Measurements from ENCODE around the gene PALMD.

Gene PALMD

GRCh38 chr1:99704356-99704816, 58.5 kb downstream of the PALMD start:
- DNase-seq (ENCODE audit: low read depth): no peak
- TF ChIP-seq CTCF (conservative IDR thresholded peaks at IDR 0.05; ENCODE audit: low read depth, low read length): no peak
- H3K4me3 ChIP-seq (ENCODE audit: low read length): no peak overlapping the region

- no peak for DNase-seq (ENCODE audit: low read depth)
- TF ChIP-seq CTCF (conservative IDR thresholded peaks at IDR 0.05; ENCODE audit: low read depth, low read length): no peak
- no peak overlapping the region for H3K4me3 ChIP-seq (ENCODE audit: low read length)
Observed at GRCh38 chr1:99705385-99705784, 59.5 kb downstream of the PALMD start.

GRCh38 chr1:99707535-99708142, 61.7 kb downstream of the PALMD start:
- DNase-seq (ENCODE audit: low read depth): no peak
- no peak overlapping the region for H3K4me3 ChIP-seq (ENCODE audit: low read length)
- peak; percentile 83 for TF ChIP-seq CTCF (conservative IDR thresholded peaks at IDR 0.05; ENCODE audit: low read depth, low read length)

- no peak overlapping the region for H3K4me3 ChIP-seq (ENCODE audit: low read length)
- TF ChIP-seq CTCF (conservative IDR thresholded peaks at IDR 0.05; ENCODE audit: low read depth, low read length): no peak
- no peak for DNase-seq (ENCODE audit: low read depth)
Observed at GRCh38 chr1:99710994-99711393, 65.1 kb downstream of the PALMD start.

- no peak overlapping the region for H3K4me3 ChIP-seq (ENCODE audit: low read length)
- TF ChIP-seq CTCF (conservative IDR thresholded peaks at IDR 0.05; ENCODE audit: low read depth, low read length): no peak
- no peak for DNase-seq (ENCODE audit: low read depth)
Observed at GRCh38 chr1:99713006-99713405, 67.1 kb downstream of the PALMD start.

GRCh38 chr1:99717005-99717404, 71.1 kb downstream of the PALMD start:
- DNase-seq (ENCODE audit: low read depth): no peak
- no peak for TF ChIP-seq CTCF (conservative IDR thresholded peaks at IDR 0.05; ENCODE audit: low read depth, low read length)
- H3K4me3 ChIP-seq (ENCODE audit: low read length): no peak overlapping the region

- DNase-seq (ENCODE audit: low read depth): no peak
- TF ChIP-seq CTCF (conservative IDR thresholded peaks at IDR 0.05; ENCODE audit: low read depth, low read length): no peak
- no peak overlapping the region for H3K4me3 ChIP-seq (ENCODE audit: low read length)
Observed at GRCh38 chr1:99723251-99723650, 77.3 kb downstream of the PALMD start.

Measured in retinal pigment epithelial cell (primary cell).